A549 (cell line): ENCODE data around the gene B2M.

Experiments
- CTCF ChIP-seq: fragments of >200 bp; sonication (Bioruptor Twin); formaldehyde crosslinking; IDR thresholded peaks from 3 replicates; pipeline ENCODE4 v1.5.1; 2016
- EHMT2 ChIP-seq: fragments of 200-600 bp; sonication (generic); IDR thresholded peaks from 2 replicates; pipeline ENCODE4 v1.6.1; 2016; ENCODE audit warnings: antibody characterized with exemption, low read depth, mild to moderate bottlenecking, moderate library complexity
- EP300 ChIP-seq, 2 experiments: fragments of >200 bp; sonication (Bioruptor Twin); formaldehyde crosslinking; IDR thresholded peaks; 2 replicates in 1 of 2; 3 replicates in 1 of 2; pipeline ENCODE4 v1.6.1; 2016 to 2017
- ESRRA ChIP-seq: fragments of 150-350 bp; IDR thresholded peaks from 2 replicates; pipeline ENCODE4 v1.6.1; 2014; ENCODE audit warnings: mild to moderate bottlenecking, low read length, borderline replicate concordance
- HOXA7 ChIP-seq: fragments of 250-450 bp; sonication (Bioruptor Pico); IDR thresholded peaks from 2 replicates; pipeline ENCODE4 v1.5.0; 2020; ENCODE audit warnings: mild to moderate bottlenecking, moderate library complexity
- POLR2A ChIP-seq: IDR thresholded peaks from 2 replicates; pipeline ENCODE4 v1.6.1; 2012; ENCODE audit warnings: mild to moderate bottlenecking, low read length
- RAD21 ChIP-seq, 2 experiments: fragments of >200 bp in 1 of 2; sonication (Bioruptor Twin) in 1 of 2; formaldehyde crosslinking in 1 of 2; IDR thresholded peaks in 1 of 2; conservative IDR thresholded peaks in 1 of 2; 2 replicates in 1 of 2; 3 replicates in 1 of 2; pipeline ENCODE4 v1.6.1; 2012 to 2018; ENCODE audit warnings: inconsistent platforms in 1 of 2
- REST ChIP-seq: fragments of 200-600 bp; sonication (generic); IDR thresholded peaks from 2 replicates; pipeline ENCODE4 v1.6.1; 2016; ENCODE audit warnings: antibody characterized with exemption, mild to moderate bottlenecking, moderate library complexity
- RFX5 ChIP-seq: fragments of 450-650 bp; IDR thresholded peaks from 2 replicates; pipeline ENCODE4 v1.7.1; 2014; ENCODE audit warnings: antibody characterized with exemption, mild to moderate bottlenecking, moderate library complexity
- RNF2 ChIP-seq: fragments of 200-600 bp; sonication (generic); IDR thresholded peaks from 2 replicates; pipeline ENCODE4 v1.6.1; 2016; ENCODE audit warnings: low read depth, mild to moderate bottlenecking, antibody characterized with exemption, moderate library complexity, borderline replicate concordance
- USF2 ChIP-seq: fragments of 450-650 bp; IDR thresholded peaks from 2 replicates; pipeline ENCODE4 v1.6.1; 2014; ENCODE audit warnings: antibody characterized with exemption
- ZC3H11A ChIP-seq: fragments of 450-650 bp; IDR thresholded peaks from 2 replicates; pipeline ENCODE4 v1.6.1; 2014; ENCODE audit warnings: antibody characterized with exemption, mild to moderate bottlenecking
- ZSCAN20 ChIP-seq: fragments of 250-450 bp; sonication (Bioruptor Pico); IDR thresholded peaks from 2 replicates; pipeline ENCODE4 v1.8.0; 2022; ENCODE audit warnings: mild to moderate bottlenecking, moderate library complexity

GRCh38 chr15:44663410-44664308 is 47.7 kb upstream of the B2M start, which contains the start of gene SPG11:
- TF ChIP-seq EHMT2 (no peak), POLR2A (peak; percentile 94), HOXA7 (no peak), REST (no peak), CTCF (peak; percentile 64), ZSCAN20 (no peak), RNF2 (no peak), RAD21 (conservative IDR thresholded peaks at IDR 0.05 in 1 of 2, IDR thresholded peaks at IDR 0.05 in 1 of 2) (peak; percentile 81 to 83), EP300 (IDR thresholded peaks at IDR 0.05) (no peak), ZC3H11A (no peak), USF2 (peak; percentile 81), RFX5 (no peak; the same call in 1 of the 2 replicates), ESRRA (no peak)
